ENCODE data around the gene FAM180A.

DNA sequence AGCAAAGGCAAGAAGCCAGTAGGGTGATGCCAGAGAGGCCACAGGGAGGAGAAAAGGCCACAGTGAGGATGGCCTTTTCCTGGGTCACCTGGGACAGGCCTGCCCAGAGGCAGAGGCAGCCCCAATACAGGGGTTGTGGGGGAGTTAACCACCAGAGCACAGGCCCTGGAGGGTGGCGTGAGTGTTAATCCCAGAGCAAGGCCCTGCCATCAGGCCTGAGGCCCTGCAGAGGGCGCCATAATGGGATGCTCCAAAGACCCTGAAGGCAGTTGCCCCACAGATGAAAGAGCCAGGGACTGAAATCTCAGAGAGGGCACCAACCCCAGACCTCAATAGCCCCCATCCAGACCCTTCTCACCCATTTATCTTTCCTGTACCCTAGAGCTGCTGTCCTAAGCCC, 44.5 kb downstream of the FAM180A start:
- TF ChIP-seq YY1 (IDR thresholded peaks at IDR 0.05; ENCODE audit: low read depth, low read length) = no peak
- TF ChIP-seq CTCF (IDR thresholded peaks at IDR 0.05 in 2 of 3, conservative IDR thresholded peaks at IDR 0.05 in 1 of 3; ENCODE audit: control insufficient read depth in 2 of 3, extremely low read depth in 1 of 3, insufficient read depth in 1 of 3, low read depth in 3 of 3, low read length in 3 of 3) = peak; percentile 21 to 36 (median 27); a peak in 4 of 6 replicates
- TF ChIP-seq ZBTB40 (IDR thresholded peaks at IDR 0.05; ENCODE audit: borderline replicate concordance) = no peak
- no peak for TF ChIP-seq RFX5 (IDR thresholded peaks at IDR 0.05; ENCODE audit: low read depth, low read length)
- no peak for TF ChIP-seq HDAC6 (IDR thresholded peaks at IDR 0.05; ENCODE audit: unreplicated experiment)
- TF ChIP-seq EZH2 (IDR thresholded peaks at IDR 0.05; ENCODE audit: borderline replicate concordance, control insufficient read depth, low read depth, low read length) = no peak
- TF ChIP-seq, protein P1, sequence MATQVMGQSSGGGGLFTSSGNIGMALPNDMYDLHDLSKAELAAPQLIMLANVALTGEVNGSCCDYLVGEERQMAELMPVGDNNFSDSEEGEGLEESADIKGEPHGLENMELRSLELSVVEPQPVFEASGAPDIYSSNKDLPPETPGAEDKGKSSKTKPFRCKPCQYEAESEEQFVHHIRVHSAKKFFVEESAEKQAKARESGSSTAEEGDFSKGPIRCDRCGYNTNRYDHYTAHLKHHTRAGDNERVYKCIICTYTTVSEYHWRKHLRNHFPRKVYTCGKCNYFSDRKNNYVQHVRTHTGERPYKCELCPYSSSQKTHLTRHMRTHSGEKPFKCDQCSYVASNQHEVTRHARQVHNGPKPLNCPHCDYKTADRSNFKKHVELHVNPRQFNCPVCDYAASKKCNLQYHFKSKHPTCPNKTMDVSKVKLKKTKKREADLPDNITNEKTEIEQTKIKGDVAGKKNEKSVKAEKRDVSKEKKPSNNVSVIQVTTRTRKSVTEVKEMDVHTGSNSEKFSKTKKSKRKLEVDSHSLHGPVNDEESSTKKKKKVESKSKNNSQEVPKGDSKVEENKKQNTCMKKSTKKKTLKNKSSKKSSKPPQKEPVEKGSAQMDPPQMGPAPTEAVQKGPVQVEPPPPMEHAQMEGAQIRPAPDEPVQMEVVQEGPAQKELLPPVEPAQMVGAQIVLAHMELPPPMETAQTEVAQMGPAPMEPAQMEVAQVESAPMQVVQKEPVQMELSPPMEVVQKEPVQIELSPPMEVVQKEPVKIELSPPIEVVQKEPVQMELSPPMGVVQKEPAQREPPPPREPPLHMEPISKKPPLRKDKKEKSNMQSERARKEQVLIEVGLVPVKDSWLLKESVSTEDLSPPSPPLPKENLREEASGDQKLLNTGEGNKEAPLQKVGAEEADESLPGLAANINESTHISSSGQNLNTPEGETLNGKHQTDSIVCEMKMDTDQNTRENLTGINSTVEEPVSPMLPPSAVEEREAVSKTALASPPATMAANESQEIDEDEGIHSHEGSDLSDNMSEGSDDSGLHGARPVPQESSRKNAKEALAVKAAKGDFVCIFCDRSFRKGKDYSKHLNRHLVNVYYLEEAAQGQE (IDR thresholded peaks at IDR 0.05; ENCODE audit: low read depth, low read length) = no peak
- TF ChIP-seq POLR2A (IDR thresholded peaks at IDR 0.05; ENCODE audit: low read depth, low read length) = no peak
- no peak for TF ChIP-seq ZZZ3 (IDR thresholded peaks at IDR 0.05; ENCODE audit: control insufficient read depth, insufficient read length, low read depth)
- no peak for TF ChIP-seq RAD21 (IDR thresholded peaks at IDR 0.05; ENCODE audit: insufficient read depth, low read depth, low read length)
- no peak for TF ChIP-seq HCFC1 (IDR thresholded peaks at IDR 0.05; ENCODE audit: low read length)
- no peak for TF ChIP-seq ASH2L (IDR thresholded peaks at IDR 0.05; ENCODE audit: borderline replicate concordance, low read depth)
- no peak for TF ChIP-seq SREBF2 (IDR thresholded peaks at IDR 0.05; ENCODE audit: low read length)

Data from GM12878 (cell line).